Gastrocnemius medialis (tissue), 4 donors: ENCODE measurements around the gene MED4.

Experiments
- CTCF ChIP-seq, 5 experiments: fragments of 450-650 bp in 3 of 5; fragments of 200-600 bp in 2 of 5; sonication (generic) in 2 of 5; IDR thresholded peaks in 4 of 5; conservative IDR thresholded peaks in 1 of 5; 1 replicate in 4 of 5; 2 replicates in 1 of 5; pipeline ENCODE4 v1.5.1; 2016 to 2019; ENCODE audit warnings: antibody characterized with exemption in 5 of 5, mild to moderate bottlenecking in 3 of 5, moderate library complexity in 3 of 5
- POLR2A ChIP-seq, 2 donors: fragments of 450-650 bp; IDR thresholded peaks; one replicate each; pipeline ENCODE4 v1.6.1; 2017; ENCODE audit warnings: antibody characterized with exemption in 2 of 2, mild to moderate bottlenecking in 2 of 2, moderate library complexity in 2 of 2

DNA sequence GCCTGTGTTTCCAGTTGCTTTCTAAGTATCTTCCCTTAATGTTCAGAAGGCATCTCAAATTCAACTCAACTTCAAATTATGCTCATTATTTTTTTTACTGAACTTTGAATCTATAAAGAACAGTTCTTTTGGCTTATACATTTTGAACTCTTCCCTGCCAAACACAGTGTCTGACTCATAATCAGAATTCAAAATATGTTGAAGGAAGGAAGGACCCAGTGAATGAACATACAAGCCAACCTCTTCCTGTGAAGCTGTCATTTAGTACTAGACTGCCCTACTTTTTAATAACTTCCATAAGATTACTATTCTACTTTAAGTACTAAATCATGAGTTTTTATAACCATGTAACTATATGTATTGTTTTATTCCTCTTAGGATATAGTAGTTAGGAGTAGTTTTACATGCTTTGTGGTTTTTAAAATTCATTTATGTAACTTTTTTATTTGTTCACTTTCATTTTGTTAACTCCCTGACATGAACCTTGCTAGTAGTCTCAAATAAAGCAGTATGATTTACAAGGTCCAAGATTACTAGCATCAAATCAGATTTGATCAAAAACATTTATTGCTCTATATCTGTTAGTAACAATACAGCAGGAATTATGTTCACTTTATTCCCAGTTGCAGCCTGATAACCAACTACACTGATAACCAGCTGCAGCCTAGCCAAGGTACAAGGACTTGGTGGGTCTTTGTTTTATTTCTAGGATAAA, 51.0 kb downstream of the MED4 start:
- TF ChIP-seq CTCF (IDR thresholded peaks at IDR 0.05 in 4 of 5, conservative IDR thresholded peaks at IDR 0.05 in 1 of 5) = no peak
- TF ChIP-seq POLR2A (IDR thresholded peaks at IDR 0.05) = no peak
